ENCODE measurements around the gene LTBP1.
"Not testable (repeated sequence)": the region's sequence is repeated elsewhere in the genome, so short reads cannot be mapped to it uniquely, and the experiment has no call there.

- not testable (repeated sequence) for TF ChIP-seq CTCF, EP300, POLR2A (IDR thresholded peaks at IDR 0.05)
Measured at GRCh38 chr2:32973772-32974171, 27.0 kb downstream of the LTBP1 start.

Data from suprapubic skin (tissue), 3 donors.